PC-3 (cell line): ENCODE measurements around the gene BRINP1. TPM values are rescaled to one million over a fixed set of nuclear protein-coding genes. Genes with fewer than 3 reads are reported as not detected.

Source experiments
- ATAC-seq: fragments of 200-7000 bp; cut with Tn5 transposase; 2 replicates; pipeline ENCODE4 v1.9.1; 2020; ENCODE audit warnings: mild to moderate bottlenecking, moderate library complexity
- BruUV-seq: library from RNA; stranded (reverse); fragments of 400-500 nt; replicated peaks from 2 replicates; lab custom pipeline; 2021; lab: Mats Ljungman, UMichigan
- CTCF ChIA-PET: fragments of 300-600 bp; sonication (Branson Sonifier 250); formaldehyde crosslinking; loops from one replicate; lab custom pipeline; 2022; ENCODE audit warnings: antibody characterized with exemption; lab: Charles Lee
- POLR2A ChIA-PET: fragments of 300-600 bp; sonication (Branson Sonifier 250); formaldehyde crosslinking; loops from one replicate; lab custom pipeline; 2022; ENCODE audit warnings: antibody characterized with exemption; ENCODE audit not compliant: unreplicated experiment; lab: Charles Lee
- DNase-seq: peaks from one replicate; pipeline ENCODE4 v3.0.0-alpha.2; 2015
- H2AFZ ChIP-seq: fragments of 300-600 bp; sonication (generic); 2 replicates; pipeline ENCODE4 v1.6.0; 2016; ENCODE audit warnings: antibody characterized with exemption, low read length
- H3F3A ChIP-seq: fragments of 300-600 bp; sonication (generic); one replicate; pipeline ENCODE4 v1.6.0; 2017; ENCODE audit warnings: antibody characterized with exemption, low read length, control low read depth, mild to moderate bottlenecking; ENCODE audit not compliant: unreplicated experiment
- H3K27ac ChIP-seq: fragments of 300-600 bp; sonication (generic); 2 replicates; pipeline ENCODE4 v1.5.1; 2016; ENCODE audit warnings: mild to moderate bottlenecking, low read length
- H3K27me3 ChIP-seq: fragments of 300-600 bp; sonication (generic); 2 replicates; pipeline ENCODE4 v1.6.1; 2016; ENCODE audit warnings: low read length, mixed read lengths
- H3K36me3 ChIP-seq: fragments of 300-600 bp; sonication (generic); 2 replicates; pipeline ENCODE4 v1.6.1; 2016; ENCODE audit warnings: low read depth, mixed run types, low read length, mixed read lengths
- H3K4me1 ChIP-seq: fragments of 300-600 bp; sonication (generic); 2 replicates; pipeline ENCODE4 v1.5.1; 2016; ENCODE audit warnings: low read length; ENCODE audit not compliant: insufficient read depth
- H3K4me2 ChIP-seq: fragments of 300-600 bp; sonication (generic); 2 replicates; pipeline ENCODE4 v1.6.0; 2016; ENCODE audit warnings: low read length
- H3K4me3 ChIP-seq: fragments of 300-600 bp; sonication (generic); 2 replicates; pipeline ENCODE4 v1.5.1; 2016; ENCODE audit warnings: mild to moderate bottlenecking, low read length, mixed read lengths
- H3K79me2 ChIP-seq: fragments of 300-600 bp; sonication (generic); 2 replicates; pipeline ENCODE4 v1.6.1; 2017; ENCODE audit warnings: low read length, mixed read lengths
- H3K9ac ChIP-seq: fragments of 300-600 bp; sonication (generic); 2 replicates; pipeline ENCODE4 v1.6.0; 2016; ENCODE audit warnings: mild to moderate bottlenecking, low read length
- H3K9me2 ChIP-seq: fragments of 300-600 bp; sonication (generic); replicated peaks from 2 replicates; pipeline ENCODE4 v1.6.1; 2016; ENCODE audit warnings: mixed run types, low read length, mixed read lengths
- H3K9me3 ChIP-seq: fragments of 300-600 bp; sonication (generic); 2 replicates; pipeline ENCODE4 v1.6.1; 2016; ENCODE audit warnings: low read length, mixed read lengths
- H4K20me1 ChIP-seq: fragments of 300-600 bp; sonication (generic); 2 replicates; pipeline ENCODE4 v1.6.1; 2016; ENCODE audit warnings: low read length, mixed read lengths
- CTCF ChIP-seq: fragments of 300-600 bp; sonication (generic); conservative IDR thresholded peaks from 2 replicates; pipeline ENCODE4 v1.5.1; 2017; ENCODE audit warnings: antibody characterized with exemption, low read depth, mild to moderate bottlenecking, low read length
- EZH2 ChIP-seq: fragments of 300-600 bp; sonication (generic); IDR thresholded peaks from one replicate; pipeline ENCODE4 v1.6.1; 2017; ENCODE audit warnings: antibody characterized with exemption, mild to moderate bottlenecking, low read length; ENCODE audit not compliant: unreplicated experiment
- EZH2phosphoT487 ChIP-seq: fragments of 300-600 bp; sonication (generic); IDR thresholded peaks from 2 replicates; pipeline ENCODE4 v1.6.1; 2018; ENCODE audit warnings: mild to moderate bottlenecking, antibody characterized with exemption, low read length, borderline replicate concordance
- intact Hi-C: fragments of 100-400 bp; cut with micrococcal nuclease; formaldehyde crosslinking; loops from 2 replicates; pipeline ENCODE4 v1.9.0; 2023
- total RNA-seq: library from RNA; depleted of rRNA; stranded (reverse); fragments of >200 nt; gene quantifications from 2 replicates; pipeline ENCODE4 v1.2.3, GENCODE V29; 2014

Gene BRINP1
- total RNA-seq, 1 experiment from 2014 or later = not detected

GRCh38 chr9:119167876-119168275 is 201.4 kb downstream of the BRINP1 start:
- no peaks in the 10 kb centered on the region for H3K9me2 ChIP-seq
- no peaks in the 10 kb centered on the region for H3K27me3 ChIP-seq
- DNase-seq (no peak), ATAC-seq (no peak)
- intact Hi-C loops = no loop called here
- POLR2A ChIA-PET = no interaction called here
- H3K4me1 ChIP-seq = no peaks in the 10 kb centered on the region
- H4K20me1 ChIP-seq = no peaks in the 10 kb centered on the region
- H3K9ac ChIP-seq = no peak overlapping the region
- no peaks in the 10 kb centered on the region for H3K36me3 ChIP-seq
- H3K79me2 ChIP-seq = no peaks in the 10 kb centered on the region
- H3K9me3 ChIP-seq = no peaks in the 10 kb centered on the region
- H3K4me3 ChIP-seq = no peak overlapping the region
- no peak overlapping the region for H2AFZ ChIP-seq
- CTCF ChIA-PET = no interaction called here
- H3K4me2 ChIP-seq = no peak overlapping the region
- no peaks in the 10 kb centered on the region for H3F3A ChIP-seq
- H3K27ac ChIP-seq = no peak overlapping the region
- TF ChIP-seq CTCF (no peak), EZH2 (no peak), EZH2phosphoT487 (no peak)
- no TSS peak for BruUV-seq

- intact Hi-C loops = no loop called here
- Histone ChIP-seq H3K4me2 (no peak overlapping the region), H3K27ac (no peak overlapping the region), H3K9me3 (no peaks in the 10 kb centered on the region), H3K79me2 (no peaks in the 10 kb centered on the region), H3K4me1 (no peaks in the 10 kb centered on the region), H3K36me3 (no peaks in the 10 kb centered on the region), H2AFZ (no peak overlapping the region), H3K9ac (no peak overlapping the region), H3K27me3 (no peaks in the 10 kb centered on the region), H3F3A (no peaks in the 10 kb centered on the region), H3K4me3 (no peak overlapping the region), H3K9me2 (no peaks in the 10 kb centered on the region), H4K20me1 (no peaks in the 10 kb centered on the region)
- ATAC-seq (no peak), DNase-seq (no peak)
- BruUV-seq = no TSS peak
- ChIA-PET CTCF (no interaction called here), POLR2A (no interaction called here)
- TF ChIP-seq EZH2phosphoT487 = no peak
- no peak for TF ChIP-seq EZH2
- TF ChIP-seq CTCF = no peak
Observed at GRCh38 chr9:119167267-119167666, 202.0 kb downstream of the BRINP1 start.

DNA sequence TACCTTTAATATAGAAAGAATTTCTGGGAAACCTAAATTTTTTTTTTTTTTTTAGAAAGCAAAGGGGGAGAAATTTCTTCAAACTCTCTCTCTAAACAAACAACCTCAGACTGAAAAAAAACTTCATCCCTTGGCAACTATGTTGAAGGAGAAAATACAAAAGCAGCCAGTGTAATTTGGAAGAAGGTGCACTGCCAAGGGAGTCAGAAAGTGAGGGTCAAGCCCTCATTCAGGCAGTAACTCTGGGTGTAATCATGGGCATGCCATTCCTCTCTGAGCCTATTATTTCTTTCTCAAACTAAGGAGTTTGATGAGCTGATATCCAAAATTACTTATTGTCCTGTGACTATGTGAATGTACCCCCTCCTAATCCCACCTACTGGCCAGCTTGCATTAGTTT is 203.1 kb downstream of the BRINP1 start:
- H2AFZ ChIP-seq = no peak overlapping the region
- no peaks in the 10 kb centered on the region for H3K36me3 ChIP-seq
- H3K27ac ChIP-seq = no peak overlapping the region
- no peak overlapping the region for H3K4me2 ChIP-seq
- H3K9me2 ChIP-seq = no peaks in the 10 kb centered on the region
- H3K79me2 ChIP-seq = no peaks in the 10 kb centered on the region
- TF ChIP-seq EZH2 = no peak
- no peak for TF ChIP-seq EZH2phosphoT487
- TF ChIP-seq CTCF = no peak
- no peaks in the 10 kb centered on the region for H3K27me3 ChIP-seq
- ATAC-seq = no peak
- DNase-seq = no peak
- H3F3A ChIP-seq = no peaks in the 10 kb centered on the region
- no peak overlapping the region for H3K9ac ChIP-seq
- BruUV-seq = no TSS peak
- no peaks in the 10 kb centered on the region for H4K20me1 ChIP-seq
- ChIA-PET POLR2A (no interaction called here), CTCF (no interaction called here)
- H3K9me3 ChIP-seq = no peaks in the 10 kb centered on the region
- H3K4me1 ChIP-seq = no peaks in the 10 kb centered on the region
- intact Hi-C loops = no loop called here
- H3K4me3 ChIP-seq = no peak overlapping the region
